ENCODE results near the gene POLR2E. TPM values are rescaled to one million over a fixed set of nuclear protein-coding genes. Genes with fewer than 3 reads are reported as not detected.

POLR2E gene
- total RNA-seq, 1 experiment from 2014 or later = 261 TPM

GRCh38 chr19:1050989-1051788, 44.0 kb downstream of the POLR2E start:
- Histone ChIP-seq H4K20me1 (ENCODE audit: control insufficient read depth, insufficient read depth, insufficient read length) (no peaks in the 10 kb centered on the region), H4K5ac (ENCODE audit: insufficient read length, low read depth, low read length) (no peak overlapping the region), H2AK5ac (ENCODE audit: insufficient read length, low read length) (no peak overlapping the region), H3K18ac (ENCODE audit: insufficient read length, low read depth, low read length) (no peak overlapping the region), H2BK20ac (ENCODE audit: low read depth, low read length, poor library complexity, severe bottlenecking) (no peak overlapping the region), H2BK120ac (ENCODE audit: low read depth, low read length, poor library complexity, severe bottlenecking) (no peak overlapping the region), H3K79me2 (ENCODE audit: insufficient read depth, low read length) (no peaks in the 10 kb centered on the region), H3T11ph (ENCODE audit: low read length) (no peak overlapping the region), H3K9me3 (ENCODE audit: control insufficient read depth, low read depth, low read length) (no peaks in the 10 kb centered on the region), H4K91ac (ENCODE audit: insufficient read length, low read depth, low read length) (no peak overlapping the region), H2BK12ac (ENCODE audit: insufficient read length, low read depth, low read length) (no peak overlapping the region), H2BK5ac (ENCODE audit: insufficient read length, low read length) (no peak overlapping the region), H3K9ac (ENCODE audit: extremely low read depth, insufficient read length, low read length) (no peak overlapping the region), H2BK15ac (ENCODE audit: low read depth, low read length) (no peak overlapping the region), H3K79me1 (ENCODE audit: insufficient read depth, low read depth, low read length, poor library complexity, severe bottlenecking) (no peaks in the 10 kb centered on the region), H3K23ac (ENCODE audit: insufficient read length, low read depth, low read length) (no peak overlapping the region), H2AFZ (ENCODE audit: low read length) (no peak overlapping the region), H3K4me1 (ENCODE audit: insufficient read depth, low read length) (no peaks in the 10 kb centered on the region), H3K27me3 (ENCODE audit: insufficient read depth, low read length) (no peaks in the 10 kb centered on the region), H3K4ac (ENCODE audit: low read depth, low read length) (no peak overlapping the region), H4K8ac (replicated peaks; ENCODE audit: insufficient read length, low read depth, low read length) (no peak overlapping the region), H3K56ac (ENCODE audit: insufficient read length, low read depth, low read length) (no peak overlapping the region), H3K4me2 (ENCODE audit: insufficient read depth, insufficient read length, low read length) (no peak overlapping the region), H3K27ac (ENCODE audit: insufficient read length, low read depth, low read length) (no peak overlapping the region), H3K23me2 (ENCODE audit: insufficient read length, low read depth, low read length, poor library complexity, severe bottlenecking) (no peaks in the 10 kb centered on the region), H3K14ac (ENCODE audit: insufficient read depth, low read length) (no peak overlapping the region; the same call in 1 of the 2 replicates)
- no CpG with 5 or more reads among the region's 31 CpGs for WGBS (ENCODE audit: extremely low coverage, insufficient read length, low lambda C conversion rate)
- no peaks in the 10 kb centered on the region; the same call in 1 of the 2 replicates for H3K27me3 Mint-ChIP-seq (ENCODE audit: low read depth)
- no peak for TF ChIP-seq CTCF (conservative IDR thresholded peaks at IDR 0.05)
- peaks cover 2 to 15% of the 10 kb centered on the region in 2 experiments; a peak in 3 of 4 replicates for H3K4me1 Mint-ChIP-seq
- H3K27ac Mint-ChIP-seq = peak overlapping the region in 1 of 3 experiments; percentile 86; a peak in 2 of 7 replicates
- peaks cover 2 to 5% (median 3%) of the 10 kb centered on the region in 3 experiments; a peak in 4 of 7 replicates for H3K36me3 Mint-ChIP-seq (ENCODE audit: insufficient read depth in 1 of 3, low read depth in 3 of 3)
- no peaks in the 10 kb centered on the region for H3K9me3 Mint-ChIP-seq
- no peak for DNase-seq
- no peak overlapping the region for H3K4me3 Mint-ChIP-seq
